GM19452 (cell line): ENCODE measurements around the gene ADK.
A peak's percentile ranks its signal among the peaks of the same experiment; 100 is the strongest.

Experiments
- ATAC-seq: cut with Tn5 transposase; IDR thresholded peaks from one replicate; pipeline ENCODE4 v1.9.1; 2021; ENCODE audit not compliant: unreplicated experiment

The ADK gene

DNA sequence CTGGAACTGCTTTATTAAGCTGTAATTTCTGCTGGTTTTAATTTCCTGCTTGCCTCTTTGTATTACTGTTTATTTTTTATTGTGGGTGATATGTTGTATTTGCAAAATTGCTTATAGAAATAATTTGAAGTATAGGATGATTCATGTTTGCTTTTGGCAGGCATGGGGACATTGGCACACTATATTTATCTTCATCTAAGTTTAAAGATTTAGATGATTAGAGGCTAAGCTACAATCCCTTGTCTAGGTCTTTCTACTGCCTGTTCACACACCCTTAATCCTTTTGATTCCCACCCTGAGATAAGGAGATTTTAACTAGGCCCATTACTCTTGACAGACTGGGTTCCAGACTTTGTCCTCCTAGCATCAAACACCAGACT lies 492.6 kb downstream of the ADK start:
- no peak for ATAC-seq

DNA sequence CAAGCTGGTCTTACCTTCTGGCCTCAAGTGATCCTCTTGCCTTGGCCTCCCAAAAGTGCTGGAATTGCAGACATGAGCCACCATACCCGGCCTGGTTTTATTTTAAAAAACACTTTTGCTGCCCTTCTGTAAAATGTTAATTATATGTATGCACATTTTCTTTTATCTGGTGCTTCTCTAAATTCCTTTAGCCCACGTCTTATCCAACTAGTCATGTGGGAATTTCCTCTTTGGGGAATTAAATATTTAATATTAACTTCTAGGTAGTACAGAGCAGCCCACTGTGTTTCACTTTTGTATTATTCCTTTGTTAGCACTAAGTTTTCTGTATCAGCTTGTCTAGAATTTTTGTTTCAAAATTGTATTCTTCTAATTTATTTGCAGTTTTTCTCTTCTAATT lies 493.7 kb downstream of the ADK start:
- ATAC-seq, result no peak

DNA sequence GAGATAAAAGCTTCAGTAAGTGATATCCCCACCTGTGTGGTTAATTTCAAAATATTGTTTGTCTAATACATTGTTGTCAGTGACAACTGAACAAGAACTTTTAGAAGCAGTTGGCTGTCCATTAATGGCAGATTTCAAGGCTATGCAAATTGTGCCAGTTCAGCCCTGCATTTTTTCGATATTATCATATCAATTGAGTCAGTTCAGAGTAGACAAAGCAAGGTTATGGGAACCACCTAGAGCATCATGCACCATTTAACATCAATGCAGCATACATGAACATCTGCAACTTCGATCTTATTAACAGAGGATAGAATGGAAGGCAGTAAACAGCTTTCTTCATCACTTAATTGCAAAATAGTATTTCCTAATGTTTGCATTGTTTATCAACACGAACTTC lies 494.7 kb downstream of the ADK start:
- ATAC-seq, result no peak

DNA sequence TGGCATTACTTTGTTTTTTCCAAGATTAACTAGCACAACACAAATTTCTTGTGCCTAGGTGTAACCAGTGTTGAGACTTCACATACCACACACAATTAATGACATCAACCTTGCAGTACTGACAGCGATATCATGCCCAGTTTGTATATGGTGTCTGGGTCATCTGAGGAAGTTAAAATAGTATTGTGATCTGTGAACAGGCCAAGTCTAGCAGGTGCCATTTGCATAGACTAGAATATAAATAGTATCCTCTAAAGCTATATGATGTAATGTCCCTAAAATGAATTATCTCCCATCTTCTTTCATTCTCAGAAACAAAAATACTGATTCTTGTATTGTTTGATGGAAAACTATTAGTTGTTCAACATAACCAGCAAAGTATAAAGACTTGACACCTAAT lies 499.6 kb downstream of the ADK start:
- no peak for ATAC-seq

DNA sequence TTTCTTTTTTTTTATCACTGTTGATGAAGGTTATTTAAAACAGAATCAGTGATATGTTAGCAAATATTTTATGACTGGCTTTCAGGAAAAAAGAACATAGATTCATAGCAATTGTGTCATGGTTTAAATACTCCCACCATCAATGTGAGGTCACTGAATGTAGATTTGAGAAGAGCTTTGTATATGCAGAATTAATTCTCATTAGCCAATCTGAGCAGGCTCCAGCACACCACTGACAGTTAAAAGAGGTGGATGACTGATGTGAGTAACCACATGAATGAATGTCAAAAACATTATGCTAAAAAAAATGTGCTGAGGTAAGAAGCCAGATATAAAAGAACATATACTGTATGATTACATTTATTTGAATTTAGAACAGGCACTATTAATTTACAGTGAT lies 500.5 kb downstream of the ADK start:
- no peak for ATAC-seq

DNA sequence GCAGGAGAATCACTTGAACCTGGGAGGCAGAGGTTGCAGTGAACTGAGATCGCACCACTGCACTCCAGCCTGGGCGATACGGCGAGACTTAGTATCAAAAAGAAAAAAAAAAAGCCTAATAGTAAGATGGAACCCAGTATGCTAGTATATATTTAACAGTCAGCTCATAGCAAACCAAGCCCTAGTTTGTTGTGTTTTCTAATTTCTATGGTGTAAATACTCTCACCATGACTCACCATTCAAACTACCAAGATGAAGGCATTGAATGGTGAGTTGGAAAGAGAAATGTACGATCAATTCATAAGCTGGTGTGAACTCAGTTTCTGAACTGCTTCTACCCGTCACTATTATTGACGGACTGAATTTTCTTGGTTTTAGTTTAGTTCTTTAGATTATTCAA lies 501.6 kb downstream of the ADK start:
- no peak for ATAC-seq

DNA sequence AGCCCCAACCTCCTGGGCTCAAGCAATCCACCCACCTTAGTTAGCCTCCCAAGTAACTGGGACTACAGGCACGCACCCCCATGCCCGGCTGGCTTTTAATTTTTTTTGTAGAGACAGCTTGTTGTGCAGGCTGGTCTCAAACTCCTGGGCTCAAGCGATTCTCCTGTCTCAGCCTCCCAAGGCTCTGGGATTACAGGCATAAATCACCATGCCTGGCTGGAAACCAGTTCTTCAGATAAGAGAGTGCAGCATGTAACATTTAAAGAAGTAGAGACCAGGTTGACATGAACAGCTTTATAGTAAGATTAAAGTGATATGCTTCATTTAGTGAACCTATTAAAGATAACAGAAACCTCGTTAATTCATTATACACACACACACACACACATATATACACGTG lies 507.5 kb downstream of the ADK start:
- ATAC-seq, result no peak

DNA sequence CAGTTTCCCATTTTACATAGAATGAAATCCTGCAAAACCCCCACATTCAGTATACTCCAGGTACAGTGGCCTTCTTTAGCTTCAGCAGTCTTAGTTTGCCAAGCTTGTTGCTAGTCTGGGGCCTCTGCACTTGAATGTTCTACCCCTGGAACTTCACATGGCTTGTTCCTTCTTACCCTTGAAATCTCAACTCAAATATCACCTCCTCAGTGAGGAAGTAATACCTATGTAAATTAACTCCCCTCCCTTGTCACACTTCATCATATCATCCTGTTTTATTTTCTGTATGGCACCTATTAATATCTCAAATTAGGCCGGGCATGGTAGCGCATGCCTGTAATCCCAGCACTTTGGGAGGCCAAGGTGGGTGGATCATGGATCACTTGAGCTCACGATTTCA lies 511.6 kb downstream of the ADK start:
- no peak for ATAC-seq

DNA sequence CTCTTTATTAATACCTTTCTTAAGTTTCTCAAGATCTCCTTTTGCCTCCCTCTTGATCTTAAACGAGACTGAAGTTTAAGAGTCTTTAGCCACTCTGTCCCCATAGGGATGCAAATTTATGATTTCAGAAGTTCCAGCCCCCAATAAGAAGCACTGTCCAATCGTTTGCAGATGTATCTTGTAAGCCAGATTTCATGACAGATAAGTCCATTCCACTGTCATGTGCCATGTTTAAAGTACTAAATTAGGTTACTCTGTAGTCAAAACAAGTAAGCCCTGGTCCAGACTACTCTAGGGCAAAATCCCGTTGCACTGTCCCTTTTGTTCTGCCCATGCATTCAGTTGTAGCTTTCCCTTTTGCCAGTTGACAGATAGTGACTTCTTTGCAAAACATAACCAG lies 518.2 kb downstream of the ADK start:
- no peak for ATAC-seq

DNA sequence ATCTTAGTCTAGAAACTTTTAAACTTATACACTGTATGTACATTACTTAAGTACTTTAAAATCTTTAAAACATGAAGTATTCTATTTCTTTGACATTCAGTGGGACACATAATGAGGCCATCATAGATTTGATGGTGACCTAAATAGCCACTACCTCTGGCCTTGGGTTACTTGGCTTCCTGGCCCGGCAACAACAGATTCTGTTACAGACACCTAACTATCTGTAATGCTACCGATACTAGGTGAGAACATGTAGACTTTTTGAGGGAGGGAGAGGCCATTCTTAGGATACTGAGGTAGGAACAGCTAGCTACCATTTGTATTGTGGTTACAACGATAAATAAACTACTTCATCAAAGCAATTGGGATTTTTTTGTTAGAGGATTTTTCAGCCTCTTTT lies 520.7 kb downstream of the ADK start:
- ATAC-seq, result no peak

DNA sequence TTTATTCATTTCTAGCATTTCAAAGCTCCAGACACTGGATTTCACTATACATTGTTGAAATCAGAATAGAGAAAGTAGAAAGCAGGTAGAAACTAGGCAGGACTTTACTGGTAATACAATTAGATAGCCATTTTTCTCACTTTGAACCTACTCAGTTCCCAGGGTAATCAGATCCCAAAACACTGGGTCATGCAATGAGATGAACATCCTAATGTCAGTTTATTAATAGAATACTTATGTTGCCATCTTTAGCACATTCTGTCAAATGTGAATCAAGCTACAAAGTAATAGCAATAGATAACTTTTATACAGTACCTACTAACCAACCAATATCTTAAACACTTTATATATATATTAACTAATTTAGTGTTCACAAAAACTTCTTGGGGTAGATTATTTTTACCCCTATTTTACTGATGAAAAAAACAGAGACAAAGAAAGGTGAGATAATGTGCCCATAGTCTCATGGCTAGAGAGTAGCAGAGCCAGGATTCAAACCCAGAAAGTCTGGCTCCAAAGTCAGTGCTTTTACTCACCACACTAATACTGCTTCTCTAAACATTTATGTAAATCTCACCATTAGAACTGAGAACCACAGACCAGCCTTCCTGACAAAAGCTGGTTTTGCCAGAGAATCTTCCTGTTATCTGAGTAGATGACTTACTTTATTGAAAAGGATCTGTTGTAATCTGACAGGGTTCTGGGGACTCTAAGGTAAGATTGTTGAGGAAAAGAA lies 521.6 kb downstream of the ADK start:
- no peak for ATAC-seq

DNA sequence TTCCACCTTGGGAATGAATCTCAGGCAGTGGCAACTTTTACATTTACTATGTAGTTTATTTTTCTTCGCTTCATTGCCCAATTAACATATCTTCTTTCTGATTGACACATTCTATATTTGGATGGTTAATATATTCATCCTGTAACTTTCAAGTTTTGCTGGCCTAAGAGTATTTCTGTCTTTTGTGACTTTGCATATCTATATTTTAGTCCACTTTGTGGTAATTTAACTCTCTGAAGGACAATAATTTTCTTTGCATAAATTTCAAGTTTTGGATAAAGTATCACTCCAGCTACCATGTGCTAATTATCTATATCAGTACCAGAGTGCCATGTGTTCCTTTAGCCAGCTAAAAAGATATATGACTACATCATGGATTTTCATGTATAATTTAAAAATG lies 523.9 kb downstream of the ADK start:
- ATAC-seq, result no peak

DNA sequence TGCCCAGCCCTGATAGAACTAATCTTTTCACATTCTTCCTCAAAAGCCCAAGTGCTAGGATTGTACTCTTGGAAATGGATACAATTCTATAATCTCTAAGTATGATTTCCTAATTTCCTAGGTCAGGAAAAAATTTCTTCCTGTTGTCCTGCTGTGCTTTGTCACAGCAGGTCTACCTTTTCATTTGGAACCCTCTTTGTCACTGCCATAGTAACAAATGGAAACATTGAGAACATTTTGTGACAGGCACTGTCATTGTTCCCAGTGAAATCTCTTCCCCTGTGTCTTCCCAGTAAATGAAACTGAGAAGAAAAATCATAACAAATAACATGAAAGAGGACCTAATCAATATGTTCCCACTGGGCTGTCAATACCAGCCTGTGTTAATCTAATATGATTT lies 524.5 kb downstream of the ADK start:
- no peak for ATAC-seq

DNA sequence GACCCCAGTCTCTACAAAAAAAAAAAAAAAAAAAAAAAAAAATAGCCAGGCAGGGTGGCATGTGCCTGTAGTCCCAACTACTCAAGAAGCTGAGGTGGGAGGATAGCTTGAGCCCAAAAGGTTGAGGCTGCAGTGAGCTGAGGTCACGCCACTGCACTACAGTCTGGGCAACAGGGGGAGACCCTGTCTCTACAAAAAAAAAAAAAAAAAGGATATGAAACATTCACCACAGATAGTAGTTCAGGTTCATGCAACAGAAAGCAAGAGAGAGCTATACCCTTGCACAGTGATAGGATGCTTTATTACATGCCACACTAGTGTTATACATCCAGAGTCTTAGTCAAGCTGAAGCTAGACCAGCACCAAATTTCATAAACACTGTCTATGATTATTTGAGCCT lies 526.9 kb downstream of the ADK start:
- peak; percentile 79 for ATAC-seq

DNA sequence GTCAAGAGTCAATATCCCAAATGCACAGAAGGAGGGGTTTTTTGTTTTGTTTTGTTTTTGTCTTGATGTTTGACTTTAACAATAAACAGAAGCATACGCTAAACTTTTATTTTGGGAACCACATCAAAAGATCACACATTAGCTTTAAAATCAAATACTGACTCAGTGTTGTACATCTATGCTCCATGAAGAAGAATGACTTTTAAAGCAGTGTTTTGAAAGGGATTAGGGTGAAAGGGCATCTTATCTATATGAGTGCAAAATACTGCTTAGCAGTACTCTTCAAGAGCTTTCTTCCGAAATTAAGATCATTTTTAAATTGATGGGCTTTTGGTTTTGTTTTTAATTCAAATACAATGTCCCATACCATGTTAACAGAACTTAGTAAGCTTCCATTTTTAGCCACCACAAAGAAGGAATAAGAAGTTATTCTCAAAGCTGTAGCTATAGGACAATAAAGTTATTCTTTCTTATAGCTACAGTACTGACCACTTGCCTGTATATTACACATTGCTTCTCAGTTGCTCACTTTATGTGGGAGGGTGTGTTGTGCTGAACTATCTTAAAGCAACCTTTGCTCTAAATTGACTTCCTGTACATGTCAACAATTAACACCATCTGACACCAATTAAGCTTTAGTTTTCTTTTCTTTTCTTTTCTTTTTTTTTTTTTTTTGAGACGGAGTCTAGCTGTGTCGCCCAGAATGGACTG lies 531.1 kb downstream of the ADK start:
- ATAC-seq, result no peak

DNA sequence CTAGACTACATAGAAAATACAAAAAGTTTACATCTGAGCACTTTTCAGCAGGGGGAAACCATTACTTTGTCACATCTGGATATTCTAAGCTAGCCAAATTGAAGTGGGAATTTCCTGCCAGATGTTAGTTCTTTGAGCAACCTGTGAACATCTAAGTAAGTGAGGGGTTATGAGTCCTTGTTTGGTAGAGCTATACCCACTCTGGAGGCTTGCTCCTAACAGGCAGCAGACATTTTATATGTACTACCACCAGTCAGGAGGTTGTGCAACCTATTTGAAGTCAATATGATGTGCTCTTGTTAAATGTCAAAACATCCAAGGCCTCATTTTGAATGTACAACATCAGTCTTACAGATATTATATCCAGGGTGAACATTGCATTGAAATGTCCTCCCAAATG lies 532.0 kb downstream of the ADK start:
- ATAC-seq, result no peak

DNA sequence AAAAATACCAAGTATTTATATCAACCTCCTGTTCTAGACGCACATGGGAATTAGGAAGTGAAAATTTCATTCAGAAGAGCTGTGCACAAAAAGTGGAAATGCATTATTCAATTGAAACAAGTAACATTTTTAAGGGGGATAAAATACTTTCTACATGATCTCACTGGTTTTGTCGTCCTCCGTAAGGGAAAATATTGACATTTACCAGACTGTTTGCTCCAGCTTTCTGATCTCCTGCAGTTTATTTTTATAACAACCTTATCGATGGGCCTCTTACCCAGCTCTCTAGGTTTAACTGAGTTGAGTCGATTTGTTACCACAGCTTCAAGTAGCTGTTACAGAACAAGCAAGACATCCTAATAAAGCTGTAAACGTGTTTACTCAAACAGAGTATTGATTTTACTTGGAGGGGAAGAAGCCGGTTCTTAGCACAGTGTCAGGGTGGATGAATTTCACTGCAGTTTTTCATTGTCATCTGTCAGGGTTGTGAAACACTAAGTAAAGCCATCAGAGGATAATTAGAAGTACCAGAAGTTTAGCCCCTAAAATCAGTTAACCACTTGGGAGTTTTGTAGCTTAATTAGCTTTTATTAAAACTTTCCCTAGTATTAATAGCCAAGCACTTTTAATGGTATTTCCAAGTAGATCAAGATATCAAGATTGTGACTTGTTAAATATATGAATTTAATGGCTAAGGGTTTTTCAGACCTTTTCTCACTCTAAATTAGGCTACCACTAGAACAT lies 532.8 kb downstream of the ADK start:
- ATAC-seq, result no peak

DNA sequence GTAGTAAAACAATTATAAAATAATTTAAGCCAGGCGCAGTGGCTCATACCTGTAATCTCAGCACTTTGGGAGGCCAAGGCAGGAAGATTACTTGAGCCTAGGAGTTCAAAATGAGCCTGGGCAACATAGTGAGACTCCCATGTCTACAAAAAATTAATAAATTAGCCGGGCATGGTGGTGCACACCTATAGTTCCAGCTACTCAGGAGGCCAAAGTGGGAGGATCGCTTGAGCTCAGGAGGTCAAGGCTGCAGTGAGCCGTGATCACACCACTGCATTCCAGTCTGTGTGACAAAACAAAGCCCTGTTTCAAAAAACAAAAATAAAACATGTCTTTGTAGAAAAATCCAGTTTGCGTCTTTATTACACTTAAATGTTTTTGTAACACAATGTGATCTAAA lies 533.4 kb downstream of the ADK start:
- ATAC-seq, result no peak

DNA sequence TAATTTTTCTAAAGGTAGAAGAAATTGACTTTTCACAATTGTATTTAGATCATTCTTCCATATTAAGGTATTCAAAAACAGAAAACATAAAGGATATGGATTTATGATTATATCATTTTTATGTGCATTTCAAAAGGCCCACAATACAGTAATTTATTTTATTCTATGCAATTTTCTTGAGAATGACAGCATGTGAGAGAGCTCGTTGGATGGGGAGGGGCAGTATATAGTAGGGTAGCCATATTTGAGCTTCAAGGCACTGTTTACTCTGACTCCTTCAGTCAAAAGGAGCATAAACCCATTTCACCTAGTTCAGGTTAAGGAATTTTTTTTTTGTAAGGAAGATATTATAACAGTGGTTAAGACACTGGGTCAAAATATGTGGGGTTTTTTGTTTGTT lies 534.5 kb downstream of the ADK start:
- no peak for ATAC-seq

DNA sequence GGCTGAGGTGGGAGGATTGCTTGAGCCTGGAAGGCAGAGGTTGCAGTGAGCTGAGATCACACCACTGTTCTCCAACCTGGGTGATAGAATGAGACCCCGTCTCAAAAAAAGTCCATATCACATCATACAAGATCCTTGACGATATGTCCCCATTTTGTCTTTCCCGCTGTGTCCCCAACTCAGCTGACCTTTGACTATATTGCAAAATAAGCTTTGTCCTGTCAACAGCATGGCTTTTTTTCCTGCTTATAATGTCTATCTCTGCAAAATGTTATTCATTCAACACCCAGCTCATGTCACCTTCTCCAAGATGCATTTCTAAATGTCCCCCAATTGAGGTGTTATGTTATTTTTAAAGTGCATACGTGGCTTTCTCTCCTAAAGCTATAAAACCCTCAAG lies 539.4 kb downstream of the ADK start:
- no peak for ATAC-seq

DNA sequence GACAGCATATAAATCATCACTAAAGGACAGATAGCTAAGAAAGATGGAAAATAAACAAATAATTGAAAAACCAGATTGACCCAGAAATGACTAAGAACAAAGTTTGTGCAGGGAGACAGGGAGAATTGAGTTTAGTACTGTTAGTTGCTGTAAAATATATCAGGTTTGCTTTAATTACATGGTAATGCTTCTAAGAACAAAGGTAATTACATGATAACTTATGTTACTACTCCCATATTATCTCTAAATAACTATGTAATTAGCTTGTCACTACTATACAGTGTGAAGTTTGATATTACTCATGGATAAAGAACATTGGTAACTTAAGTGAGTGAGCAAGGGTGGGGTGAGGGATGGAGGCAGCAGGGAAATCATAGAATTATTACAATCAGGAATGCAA lies 540.1 kb downstream of the ADK start:
- ATAC-seq, result no peak

DNA sequence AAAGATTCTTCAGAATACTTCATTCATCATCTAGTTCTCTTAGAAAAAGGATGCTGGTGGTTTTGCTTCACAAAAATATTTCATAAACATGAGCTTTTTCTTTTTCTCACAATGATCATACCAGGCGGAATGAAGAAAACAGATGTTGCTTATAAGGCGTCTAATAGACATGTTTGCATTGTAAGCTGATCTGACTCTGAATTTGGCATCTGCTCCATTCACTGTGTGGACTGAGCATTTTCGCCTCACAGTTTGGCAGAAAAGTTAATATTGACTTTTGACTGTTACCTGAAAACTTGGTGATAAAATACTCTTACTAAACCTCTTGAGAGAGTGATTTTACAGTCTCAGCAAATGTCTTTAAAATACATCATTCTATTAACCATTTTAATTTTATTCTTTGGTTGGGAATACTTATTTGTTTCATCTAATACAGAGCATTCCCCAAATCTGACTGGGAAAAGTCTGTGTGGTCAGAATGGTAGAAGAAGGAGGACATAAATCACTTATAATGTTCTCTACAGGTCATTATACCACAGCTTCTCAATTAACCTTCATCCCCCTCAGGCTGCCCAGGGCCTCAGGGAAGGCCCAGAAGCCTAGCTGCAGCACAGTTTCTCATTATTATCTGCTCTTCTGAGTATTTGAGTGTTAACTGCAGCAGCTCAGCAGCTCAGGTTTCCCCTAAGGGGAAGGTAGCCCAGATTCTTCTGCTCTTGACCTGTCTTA lies 553.8 kb downstream of the ADK start:
- no peak for ATAC-seq
